Glutamatergic neuron (in vitro differentiated cells): ENCODE measurements around the gene DNAJB13. TPM values are rescaled to one million over a fixed set of nuclear protein-coding genes. Genes with fewer than 3 reads are reported as not detected.

Experiments used
- DNase-seq: peaks from one replicate; pipeline ENCODE4 v3.0.0; 2022
- H3K27ac Mint-ChIP-seq: one replicate; pipeline ENCODE4 v1.8.0; 2020; ENCODE audit warnings: mild to moderate bottlenecking, mixed read lengths, inconsistent platforms; ENCODE audit not compliant: unreplicated experiment
- H3K27me3 Mint-ChIP-seq: one replicate; pipeline ENCODE4 v1.8.0; 2020; ENCODE audit warnings: mild to moderate bottlenecking, moderate library complexity, mixed read lengths, inconsistent platforms; ENCODE audit not compliant: unreplicated experiment
- H3K36me3 Mint-ChIP-seq: one replicate; pipeline ENCODE4 v1.8.0; 2020; ENCODE audit warnings: mild to moderate bottlenecking, mixed read lengths, inconsistent platforms; ENCODE audit not compliant: unreplicated experiment
- H3K4me1 Mint-ChIP-seq: one replicate; pipeline ENCODE4 v1.8.0; 2020; ENCODE audit warnings: mild to moderate bottlenecking, low read depth, mixed read lengths, inconsistent platforms; ENCODE audit not compliant: unreplicated experiment
- H3K4me3 Mint-ChIP-seq: one replicate; pipeline ENCODE4 v1.8.0; 2020; ENCODE audit warnings: mild to moderate bottlenecking, mixed read lengths, inconsistent platforms; ENCODE audit not compliant: unreplicated experiment
- H3K9me3 Mint-ChIP-seq: one replicate; pipeline ENCODE4 v1.8.0; 2020; ENCODE audit warnings: mild to moderate bottlenecking, moderate library complexity, mixed read lengths, inconsistent platforms; ENCODE audit not compliant: unreplicated experiment
- CTCF ChIP-seq: fragments of 200-600 bp; sonication (generic); IDR thresholded peaks from one replicate; pipeline ENCODE4 v1.5.0; 2021; ENCODE audit not compliant: partially characterized antibody, unreplicated experiment
- total RNA-seq: library from RNA; stranded (reverse); fragmentation: NEBNext Ultra II Directional; extraction: Animal tissue kit (Norgen Biotek cat#: 25700); gene quantifications from one replicate; pipeline ENCODE4 v1.2.1, GENCODE V29; 2021; ENCODE audit not compliant: unreplicated experiment

DNAJB13 gene
- total RNA-seq, 1 donor from 2014 or later, result not detected

DNA sequence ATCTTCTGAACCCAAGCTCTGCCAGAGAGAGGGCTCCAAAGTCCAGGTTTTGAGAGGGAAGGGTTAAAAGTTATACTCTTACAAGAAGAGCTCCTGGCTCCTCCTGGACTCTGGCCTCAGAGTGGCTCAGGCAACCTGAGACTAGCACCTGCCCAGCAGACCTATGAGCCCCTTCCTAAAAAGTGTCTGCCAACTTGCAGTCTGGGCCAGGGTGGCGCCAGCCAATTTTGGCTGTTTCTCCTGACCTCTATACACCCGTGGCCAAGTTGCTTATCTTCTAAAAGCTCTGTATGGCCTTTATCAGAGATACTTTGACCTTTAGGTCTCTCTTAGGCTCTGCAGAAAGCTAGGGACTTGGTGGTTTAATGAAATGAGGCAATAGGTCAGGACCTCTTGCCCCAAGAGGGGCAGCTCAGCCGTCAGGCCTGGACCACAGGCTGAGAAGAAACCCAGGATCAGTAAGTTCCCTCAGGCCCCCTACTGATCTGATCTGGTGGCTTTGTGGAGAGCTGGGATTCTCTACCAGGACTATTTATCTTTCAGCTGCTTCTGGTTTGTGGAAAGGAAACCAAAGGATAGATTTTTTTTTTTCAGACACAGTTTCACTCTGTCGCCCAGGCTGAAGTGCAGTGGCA, 68.4 kb downstream of the DNAJB13 start:
- H3K4me1 Mint-ChIP-seq, result no peaks in the 10 kb centered on the region
- H3K27ac Mint-ChIP-seq, result no peak overlapping the region
- peaks cover 7% of the 10 kb centered on the region for H3K36me3 Mint-ChIP-seq
- H3K4me3 Mint-ChIP-seq, result no peak overlapping the region
- H3K27me3 Mint-ChIP-seq, result peaks cover 1% of the 10 kb centered on the region
- DNase-seq, result no peak
- no peaks in the 10 kb centered on the region for H3K9me3 Mint-ChIP-seq
- no peak for TF ChIP-seq CTCF

GRCh38 chr11:74019860-74020259, 69.0 kb downstream of the DNAJB13 start:
- Mint-ChIP-seq H3K27me3 (peaks cover 1% of the 10 kb centered on the region), H3K36me3 (peaks cover 7% of the 10 kb centered on the region), H3K4me3 (no peak overlapping the region), H3K27ac (no peak overlapping the region), H3K4me1 (no peaks in the 10 kb centered on the region), H3K9me3 (no peaks in the 10 kb centered on the region)
- no peak for DNase-seq
- no peak for TF ChIP-seq CTCF

Other genes starting within 250 kb of the DNAJB13 start
- gene RAB6A, start 190.0 kb upstream of the DNAJB13 start, total RNA-seq, result 222 TPM
- gene MRPL48, start 163.2 kb upstream of the DNAJB13 start, total RNA-seq, result 30.5 TPM
- 39.7 TPM for gene COA4, start 74.2 kb upstream of the DNAJB13 start, total RNA-seq
- 24.6 TPM for gene PAAF1, start 74.0 kb upstream of the DNAJB13 start, total RNA-seq
- 91.1 TPM for gene UCP2, start 31.8 kb downstream of the DNAJB13 start, total RNA-seq
- gene UCP3, start 58.1 kb downstream of the DNAJB13 start, total RNA-seq, result 7.6 TPM
- 182 TPM for gene C2CD3, start 220.0 kb downstream of the DNAJB13 start, total RNA-seq
- gene PPME1, start 220.3 kb downstream of the DNAJB13 start, total RNA-seq, result 65.1 TPM